ENCODE data around the gene GRPEL2. TPM values are rescaled to one million over a fixed set of nuclear protein-coding genes. Genes with fewer than 3 reads are reported as not detected.

GRPEL2 gene
- total RNA-seq, 1 donor from 2014 or later = 15.1 TPM

DNA sequence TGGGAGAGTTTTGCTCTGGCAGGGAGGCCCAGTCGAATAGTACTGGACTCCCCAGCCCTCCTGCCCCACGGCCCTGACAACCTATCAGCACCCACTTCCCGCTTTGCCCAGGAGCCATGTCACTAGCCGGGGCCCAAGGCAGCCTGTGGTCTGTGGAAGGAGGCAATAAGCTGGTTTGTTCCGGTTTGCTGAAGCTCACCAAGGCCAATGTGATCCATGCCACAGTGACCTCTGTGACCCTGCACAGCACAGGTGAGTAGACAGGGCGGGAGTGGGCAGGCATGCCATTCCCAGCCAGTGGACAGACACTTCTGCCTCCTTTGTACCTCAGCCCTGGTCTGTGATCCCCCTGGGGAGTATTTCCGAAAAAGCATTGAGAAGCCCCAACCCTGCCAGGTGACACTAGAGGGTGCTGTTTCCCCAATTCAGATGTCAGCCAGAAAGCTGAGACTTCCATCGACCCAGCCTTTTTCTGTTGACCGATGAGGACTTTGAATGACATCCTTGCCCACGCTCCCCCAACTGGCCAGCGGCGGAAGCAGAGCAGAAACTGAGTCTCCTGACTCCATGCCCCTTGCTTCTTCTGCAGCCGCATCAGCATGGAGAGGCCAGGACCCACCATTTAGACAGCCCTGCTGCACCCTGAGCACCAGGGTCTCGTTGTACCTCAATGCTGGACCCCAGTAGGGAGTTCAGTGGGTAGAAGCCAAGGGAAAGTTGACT lies 22.1 kb downstream of the GRPEL2 start:
- Histone ChIP-seq H3K27ac (no peak overlapping the region), H3K27me3 (ENCODE audit: low read depth) (no peaks in the 10 kb centered on the region), H3K4me3 (no peak overlapping the region), H3K9me3 (no peaks in the 10 kb centered on the region), H3K36me3 (no peaks in the 10 kb centered on the region), H3K4me1 (no peaks in the 10 kb centered on the region)
- intact Hi-C loops (cut with DNase I) = loop anchor here (10.0 kb wide), 1 partner anchor 53 kb away; no protein-coding TSS in a partner anchor
- ATAC-seq (peak; percentile 56 to 66), DNase-seq (no peak)
- TF ChIP-seq, protein P1, sequence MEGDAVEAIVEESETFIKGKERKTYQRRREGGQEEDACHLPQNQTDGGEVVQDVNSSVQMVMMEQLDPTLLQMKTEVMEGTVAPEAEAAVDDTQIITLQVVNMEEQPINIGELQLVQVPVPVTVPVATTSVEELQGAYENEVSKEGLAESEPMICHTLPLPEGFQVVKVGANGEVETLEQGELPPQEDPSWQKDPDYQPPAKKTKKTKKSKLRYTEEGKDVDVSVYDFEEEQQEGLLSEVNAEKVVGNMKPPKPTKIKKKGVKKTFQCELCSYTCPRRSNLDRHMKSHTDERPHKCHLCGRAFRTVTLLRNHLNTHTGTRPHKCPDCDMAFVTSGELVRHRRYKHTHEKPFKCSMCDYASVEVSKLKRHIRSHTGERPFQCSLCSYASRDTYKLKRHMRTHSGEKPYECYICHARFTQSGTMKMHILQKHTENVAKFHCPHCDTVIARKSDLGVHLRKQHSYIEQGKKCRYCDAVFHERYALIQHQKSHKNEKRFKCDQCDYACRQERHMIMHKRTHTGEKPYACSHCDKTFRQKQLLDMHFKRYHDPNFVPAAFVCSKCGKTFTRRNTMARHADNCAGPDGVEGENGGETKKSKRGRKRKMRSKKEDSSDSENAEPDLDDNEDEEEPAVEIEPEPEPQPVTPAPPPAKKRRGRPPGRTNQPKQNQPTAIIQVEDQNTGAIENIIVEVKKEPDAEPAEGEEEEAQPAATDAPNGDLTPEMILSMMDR (IDR thresholded peaks at IDR 0.05) = peak; percentile 74

DNA sequence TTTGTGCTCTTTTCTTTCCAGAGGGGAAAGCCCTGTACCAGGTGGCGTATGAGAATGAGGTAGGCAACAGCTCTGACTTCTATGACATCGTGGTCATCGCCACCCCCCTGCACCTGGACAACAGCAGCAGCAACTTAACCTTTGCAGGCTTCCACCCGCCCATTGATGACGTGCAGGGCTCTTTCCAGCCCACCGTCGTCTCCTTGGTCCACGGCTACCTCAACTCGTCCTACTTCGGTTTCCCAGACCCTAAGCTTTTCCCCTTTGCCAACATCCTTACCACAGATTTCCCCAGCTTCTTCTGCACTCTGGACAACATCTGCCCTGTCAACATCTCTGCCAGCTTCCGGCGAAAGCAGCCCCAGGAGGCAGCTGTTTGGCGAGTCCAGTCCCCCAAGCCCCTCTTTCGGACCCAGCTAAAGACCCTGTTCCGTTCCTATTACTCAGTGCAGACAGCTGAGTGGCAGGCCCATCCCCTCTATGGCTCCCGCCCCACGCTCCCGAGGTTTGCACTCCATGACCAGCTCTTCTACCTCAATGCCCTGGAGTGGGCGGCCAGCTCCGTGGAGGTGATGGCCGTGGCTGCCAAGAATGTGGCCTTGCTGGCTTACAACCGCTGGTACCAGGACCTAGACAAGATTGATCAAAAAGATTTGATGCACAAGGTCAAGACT lies 22.8 kb downstream of the GRPEL2 start:
- no peak overlapping the region for H3K27ac ChIP-seq
- intact Hi-C loops (cut with DNase I) = loop anchor here (10.0 kb wide), 1 partner anchor 53 kb away; no protein-coding TSS in a partner anchor
- ATAC-seq = no peak

DNA sequence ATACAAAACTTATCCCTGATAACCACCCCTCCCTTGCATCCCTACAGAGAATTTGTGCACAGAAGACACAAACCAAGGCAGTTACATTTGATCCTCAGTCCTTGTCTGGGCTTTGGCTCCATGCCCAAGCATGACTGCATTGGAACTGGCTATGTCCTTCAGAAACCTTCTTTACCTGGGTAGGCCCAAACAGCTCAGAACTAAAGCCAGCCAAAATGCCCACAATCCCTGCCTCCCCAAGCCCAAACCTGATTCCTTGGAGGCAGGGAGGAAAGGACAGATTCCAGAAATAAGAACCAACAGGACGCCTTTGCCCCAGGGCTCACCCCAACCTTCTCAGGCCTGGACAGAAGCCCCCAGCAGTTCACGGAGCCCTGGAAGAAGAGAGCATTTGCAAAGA lies 25.6 kb downstream of the GRPEL2 start:
- H3K4me1 ChIP-seq = no peaks in the 10 kb centered on the region
- no peaks in the 10 kb centered on the region for H3K36me3 ChIP-seq
- TF ChIP-seq, protein P1 (IDR thresholded peaks at IDR 0.05) = no peak
- no peaks in the 10 kb centered on the region for H3K9me3 ChIP-seq
- intact Hi-C loops (cut with DNase I) = no loop called here
- no peak for ATAC-seq
- DNase-seq = no peak
- H3K27ac ChIP-seq = no peak overlapping the region
- no peaks in the 10 kb centered on the region for H3K27me3 ChIP-seq (ENCODE audit: low read depth)
- no peak overlapping the region for H3K4me3 ChIP-seq

More for the DNA sequence above, 22.8 kb downstream of the GRPEL2 start:
- Histone ChIP-seq H3K36me3 (no peaks in the 10 kb centered on the region), H3K27me3 (ENCODE audit: low read depth) (no peaks in the 10 kb centered on the region), H3K4me1 (no peaks in the 10 kb centered on the region), H3K9me3 (no peaks in the 10 kb centered on the region), H3K4me3 (no peak overlapping the region)
- TF ChIP-seq, protein P1 (IDR thresholded peaks at IDR 0.05) = no peak
- no peak for DNase-seq

DNA sequence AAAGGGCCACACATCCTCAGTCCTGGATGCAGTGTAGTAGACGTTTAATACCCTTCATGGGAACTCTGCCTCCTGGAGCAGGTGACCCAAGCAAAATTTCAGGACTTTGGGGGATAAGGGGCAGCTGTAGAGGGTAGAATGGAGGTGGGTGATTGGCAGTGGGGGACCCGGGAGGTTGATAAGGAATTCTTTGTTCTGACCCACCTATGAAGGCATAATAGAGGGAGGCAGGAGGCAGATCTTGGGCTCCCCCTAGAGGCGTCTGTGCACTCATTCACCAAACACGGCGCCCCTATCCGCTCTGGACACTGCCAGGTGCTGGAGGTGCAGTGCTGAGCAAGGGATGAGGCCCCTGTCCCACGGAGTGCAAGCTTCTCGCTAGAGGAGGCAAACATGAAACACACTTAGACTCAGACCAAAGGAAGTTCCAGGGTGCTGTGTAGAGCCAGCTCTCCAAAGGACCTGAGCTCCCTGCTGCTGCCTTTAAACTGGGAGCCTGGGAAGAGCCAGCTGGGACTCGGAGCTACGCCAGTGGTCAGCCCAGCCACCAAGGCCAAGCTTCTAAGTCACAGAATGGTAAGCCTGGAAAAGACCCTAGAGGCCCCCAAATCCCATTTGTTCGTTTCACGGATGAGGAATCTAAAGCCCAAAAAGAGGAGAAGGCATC lies 26.1 kb downstream of the GRPEL2 start:
- TF ChIP-seq, protein P1 (IDR thresholded peaks at IDR 0.05) = peak; percentile 78
- H3K27me3 ChIP-seq (ENCODE audit: low read depth) = no peaks in the 10 kb centered on the region
- ATAC-seq (peak; percentile 88), DNase-seq (peak; percentile 71)
- no peaks in the 10 kb centered on the region for H3K9me3 ChIP-seq
- H3K27ac ChIP-seq = no peak overlapping the region
- no peaks in the 10 kb centered on the region for H3K36me3 ChIP-seq
- intact Hi-C loops (cut with DNase I) = no loop called here
- no peaks in the 10 kb centered on the region for H3K4me1 ChIP-seq
- no peak overlapping the region for H3K4me3 ChIP-seq

DNA sequence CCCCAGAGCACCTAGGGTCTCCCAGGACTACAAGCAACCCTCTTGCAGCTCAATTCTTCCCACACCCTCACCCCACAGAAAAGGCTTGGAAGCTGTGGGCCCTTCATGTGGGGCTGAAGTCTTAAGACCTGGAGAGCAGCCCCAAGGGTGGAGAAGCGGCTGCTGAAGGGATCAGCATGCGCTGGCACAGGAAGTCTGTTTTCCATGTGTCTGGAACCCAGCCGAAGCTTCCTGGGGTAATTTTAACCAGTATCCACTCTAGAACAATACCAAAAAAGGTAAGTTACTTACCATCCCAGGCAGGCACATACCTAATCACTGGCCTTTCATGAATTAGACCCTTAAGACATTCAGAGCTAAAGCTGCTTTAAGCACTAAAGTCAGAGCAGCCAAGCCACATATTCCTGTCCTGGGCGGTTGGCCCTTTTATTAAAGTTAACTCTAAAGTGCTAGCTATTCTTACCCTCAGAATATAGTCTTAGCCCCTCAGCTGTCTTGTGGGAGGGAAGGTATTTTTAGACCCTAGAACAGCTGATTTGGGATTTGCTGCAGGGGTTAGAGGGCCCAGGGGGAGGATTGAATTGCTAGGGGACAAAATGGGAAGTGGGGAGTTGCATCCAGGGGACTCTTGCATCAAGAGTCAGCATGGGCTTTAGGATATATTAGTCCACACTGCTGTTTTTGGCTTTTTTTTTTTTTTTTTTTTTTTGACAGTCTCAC lies 26.9 kb downstream of the GRPEL2 start:
- H3K9me3 ChIP-seq = no peaks in the 10 kb centered on the region
- no peak overlapping the region for H3K27ac ChIP-seq
- ATAC-seq (no peak), DNase-seq (no peak)
- intact Hi-C loops (cut with DNase I) = no loop called here
- TF ChIP-seq, protein P1 (IDR thresholded peaks at IDR 0.05) = no peak
- no peaks in the 10 kb centered on the region for H3K36me3 ChIP-seq
- H3K4me3 ChIP-seq = no peak overlapping the region
- no peaks in the 10 kb centered on the region for H3K4me1 ChIP-seq
- no peaks in the 10 kb centered on the region for H3K27me3 ChIP-seq (ENCODE audit: low read depth)
